ENCODE data around the gene TARBP1.

TARBP1 gene

DNA sequence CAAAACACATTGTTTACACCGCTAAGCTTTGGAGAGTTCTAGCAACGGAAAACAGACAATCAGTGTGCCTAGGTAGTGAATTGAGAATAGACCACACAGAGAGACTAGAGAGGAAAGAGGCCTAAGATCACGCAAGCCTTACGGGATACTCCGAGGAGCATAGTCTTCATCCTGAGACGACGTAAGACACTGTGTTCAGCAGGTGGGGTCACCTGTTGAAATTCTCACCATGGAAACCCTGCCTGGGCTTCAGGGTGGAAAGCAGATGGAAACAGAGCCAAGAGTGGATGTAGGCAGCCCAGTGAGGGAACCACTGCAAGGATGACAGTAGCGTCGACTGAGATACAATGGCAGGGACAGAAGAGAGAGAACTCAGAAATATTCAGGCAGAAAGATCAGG, 65.5 kb downstream of the TARBP1 start:
- H3K27me3 Mint-ChIP-seq (ENCODE audit: low read depth): no peaks in the 10 kb centered on the region
- peaks cover 19% of the 10 kb centered on the region for H3K36me3 Mint-ChIP-seq (ENCODE audit: low read depth)
- no peak for TF ChIP-seq CTCF (IDR thresholded peaks at IDR 0.05; ENCODE audit: unreplicated experiment in 3 of 3)
- no peak overlapping the region for H3K4me3 Mint-ChIP-seq
- no peaks in the 10 kb centered on the region for H3K9me3 Mint-ChIP-seq
- H3K4me1 Mint-ChIP-seq: no peaks in the 10 kb centered on the region
- no peak overlapping the region for H3K27ac Mint-ChIP-seq

DNA sequence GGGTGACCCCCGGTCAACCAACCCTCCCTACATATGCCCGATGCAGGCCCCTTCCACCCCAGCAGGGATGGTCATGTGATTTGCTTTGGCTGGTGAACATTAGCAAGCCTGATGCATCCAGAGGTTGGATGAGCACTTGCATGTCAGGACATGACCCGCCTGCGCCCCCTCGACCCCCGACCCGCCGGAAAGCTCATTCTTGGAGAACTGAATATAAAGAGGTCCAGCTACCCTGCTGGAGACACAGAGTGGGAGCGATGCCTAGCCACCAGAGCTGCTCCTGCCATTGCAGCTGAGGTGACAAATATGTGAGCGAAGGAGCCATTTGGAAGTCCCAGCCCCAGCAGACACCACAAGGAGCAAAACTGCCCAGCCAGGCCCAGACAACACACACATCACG, 66.1 kb downstream of the TARBP1 start:
- Mint-ChIP-seq H3K4me1 (no peaks in the 10 kb centered on the region), H3K9me3 (no peaks in the 10 kb centered on the region), H3K27me3 (ENCODE audit: low read depth) (no peaks in the 10 kb centered on the region), H3K27ac (no peak overlapping the region), H3K36me3 (ENCODE audit: low read depth) (peaks cover 18% of the 10 kb centered on the region), H3K4me3 (no peak overlapping the region)
- TF ChIP-seq CTCF (IDR thresholded peaks at IDR 0.05; ENCODE audit: unreplicated experiment in 3 of 3): no peak

GRCh38 chr1:234409328-234409727, 69.7 kb downstream of the TARBP1 start:
- Mint-ChIP-seq H3K4me3 (no peak overlapping the region), H3K36me3 (ENCODE audit: low read depth) (peaks cover 7% of the 10 kb centered on the region), H3K4me1 (no peaks in the 10 kb centered on the region), H3K27ac (no peak overlapping the region), H3K9me3 (no peaks in the 10 kb centered on the region), H3K27me3 (ENCODE audit: low read depth) (no peaks in the 10 kb centered on the region)
- peak in 2 of 3 experiments; percentile 16 to 17 for TF ChIP-seq CTCF (IDR thresholded peaks at IDR 0.05; ENCODE audit: unreplicated experiment in 3 of 3)

GRCh38 chr1:234408757-234409156, 70.2 kb downstream of the TARBP1 start:
- no peak for TF ChIP-seq CTCF (IDR thresholded peaks at IDR 0.05; ENCODE audit: unreplicated experiment in 3 of 3)
- Mint-ChIP-seq H3K4me1 (no peaks in the 10 kb centered on the region), H3K36me3 (ENCODE audit: low read depth) (peaks cover 7% of the 10 kb centered on the region)

DNA sequence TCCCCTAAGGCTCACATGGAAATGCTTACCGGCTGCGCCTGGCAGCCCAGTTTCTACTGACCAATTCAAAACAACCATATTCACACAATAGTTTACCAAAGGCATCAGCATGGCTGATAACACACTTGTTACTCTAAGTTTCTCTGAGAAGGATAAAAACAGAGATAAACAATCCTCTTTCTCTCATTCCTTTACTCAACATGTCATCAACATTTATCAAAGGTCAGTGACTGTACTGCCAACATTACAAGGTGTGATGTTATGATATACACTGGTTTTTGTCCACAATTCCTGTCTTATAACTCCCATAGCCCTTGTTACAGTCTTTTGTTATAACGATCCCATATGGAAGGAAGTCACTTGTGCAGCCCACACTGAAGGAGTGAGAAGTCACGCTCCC, 72.1 kb downstream of the TARBP1 start:
- TF ChIP-seq CTCF (IDR thresholded peaks at IDR 0.05; ENCODE audit: unreplicated experiment in 3 of 3): no peak
- no peak overlapping the region for H3K27ac Mint-ChIP-seq
- H3K9me3 Mint-ChIP-seq: no peaks in the 10 kb centered on the region
- no peaks in the 10 kb centered on the region for H3K4me1 Mint-ChIP-seq
- H3K4me3 Mint-ChIP-seq: no peak overlapping the region
- H3K36me3 Mint-ChIP-seq (ENCODE audit: low read depth): peaks cover 11% of the 10 kb centered on the region
- no peaks in the 10 kb centered on the region for H3K27me3 Mint-ChIP-seq (ENCODE audit: low read depth)

More at GRCh38 chr1:234408757-234409156, 70.2 kb downstream of the TARBP1 start:
- no peak overlapping the region for H3K27ac Mint-ChIP-seq
- H3K27me3 Mint-ChIP-seq (ENCODE audit: low read depth): no peaks in the 10 kb centered on the region
- no peaks in the 10 kb centered on the region for H3K9me3 Mint-ChIP-seq
- no peak overlapping the region for H3K4me3 Mint-ChIP-seq

GRCh38 chr1:234405676-234406075, 73.3 kb downstream of the TARBP1 start:
- no peak overlapping the region for H3K27ac Mint-ChIP-seq

More at GRCh38 chr1:234405676-234406075, 73.3 kb downstream of the TARBP1 start:
- H3K9me3 Mint-ChIP-seq: no peaks in the 10 kb centered on the region
- peaks cover 11% of the 10 kb centered on the region for H3K36me3 Mint-ChIP-seq (ENCODE audit: low read depth)
- no peaks in the 10 kb centered on the region for H3K27me3 Mint-ChIP-seq (ENCODE audit: low read depth)
- H3K4me1 Mint-ChIP-seq: no peaks in the 10 kb centered on the region
- no peak for TF ChIP-seq CTCF (IDR thresholded peaks at IDR 0.05; ENCODE audit: unreplicated experiment in 3 of 3)
- H3K4me3 Mint-ChIP-seq: no peak overlapping the region

Measured in nephron (organoid).